Stimulated activated naive CD4-positive, alpha-beta T cell treated with Interleukin-2 at 50 U/mL for 16 hours (primary cell): ENCODE measurements around the gene ANKRD33B.
A peak's percentile ranks its signal among the peaks of the same experiment; 100 is the strongest.
"Not testable (repeated sequence)": the region's sequence is repeated elsewhere in the genome, so short reads cannot be mapped to it uniquely, and the experiment has no call there.

Source experiments
- DNase-seq: peaks from one replicate; lab custom pipeline; 2025; lab: John Stamatoyannopoulos, UW

The ANKRD33B gene

GRCh38 chr5:10559151-10559550 is 4.7 kb upstream of the ANKRD33B start:
- DNase-seq: no peak

- no peak for DNase-seq
Measured at GRCh38 chr5:10559871-10560270, 4.0 kb upstream of the ANKRD33B start.

GRCh38 chr5:10562201-10563109 is 1.4 kb upstream of the ANKRD33B start:
- DNase-seq: no peak

- peak; percentile 41 for DNase-seq
Measured at GRCh38 chr5:10563110-10563944, 543 bp upstream of the ANKRD33B start.

GRCh38 chr5:10564838-10565784 is 1.2 kb downstream of the ANKRD33B start:
- no peak for DNase-seq

GRCh38 chr5:10565785-10566542 is 2.1 kb downstream of the ANKRD33B start:
- DNase-seq: no peak

- no peak for DNase-seq
Measured at GRCh38 chr5:10566543-10567068, 2.7 kb downstream of the ANKRD33B start.

GRCh38 chr5:10567121-10567591 is 3.3 kb downstream of the ANKRD33B start:
- DNase-seq: no peak

- DNase-seq: no peak
Measured at GRCh38 chr5:10567781-10568321, 4.0 kb downstream of the ANKRD33B start.

GRCh38 chr5:10570540-10570939 is 6.7 kb downstream of the ANKRD33B start:
- not testable (repeated sequence) for DNase-seq

GRCh38 chr5:10572451-10572850 is 8.6 kb downstream of the ANKRD33B start:
- DNase-seq: no peak

GRCh38 chr5:10573487-10574145 is 9.7 kb downstream of the ANKRD33B start:
- DNase-seq: no peak

- DNase-seq: not testable (repeated sequence)
Measured at GRCh38 chr5:10574879-10575278, 11.0 kb downstream of the ANKRD33B start.

GRCh38 chr5:10576121-10576789 is 12.4 kb downstream of the ANKRD33B start:
- no peak for DNase-seq

GRCh38 chr5:10576790-10577189 is 12.9 kb downstream of the ANKRD33B start:
- no peak for DNase-seq

- DNase-seq: no peak
Measured at GRCh38 chr5:10577371-10578292, 13.8 kb downstream of the ANKRD33B start.

- DNase-seq: no peak
Measured at GRCh38 chr5:10578293-10578665, 14.4 kb downstream of the ANKRD33B start.

GRCh38 chr5:10578869-10579268 is 15.0 kb downstream of the ANKRD33B start:
- no peak for DNase-seq
